ENCODE measurements around the gene P2RY14.

GRCh38 chr3:151290673-151291072, 12.3 kb upstream of the P2RY14 start:
- peak; percentile 70 for TF ChIP-seq CTCF (IDR thresholded peaks at IDR 0.05; ENCODE audit: low read depth, low read length)
- TF ChIP-seq EZH2phosphoT487 (IDR thresholded peaks at IDR 0.05; ENCODE audit: low read depth): no peak
